HPDE6-E6E7 (cell line): ENCODE measurements around the gene WT1.
"Not testable (repeated sequence)": the region's sequence is repeated elsewhere in the genome, so short reads cannot be mapped to it uniquely, and the experiment has no call there.

Experiments
- DNase-seq: peaks from one replicate; pipeline ENCODE4 v3.0.0; 2011; ENCODE audit warnings: missing footprints; ENCODE audit errors: extremely low spot score

The WT1 gene

GRCh38 chr11:32435511-32435941 lies at the start of gene WT1:
Gene WT1 (minus strand): TSS chr11:32435539.
- no peak for DNase-seq

- DNase-seq = no peak
Measured at GRCh38 chr11:32479291-32479690, 44.0 kb upstream of the WT1 start.

GRCh38 chr11:32478277-32478731 lies 43.0 kb upstream of the WT1 start:
- no peak for DNase-seq

GRCh38 chr11:32473282-32473909 lies 38.1 kb upstream of the WT1 start:
- no peak for DNase-seq

GRCh38 chr11:32472226-32472625 lies 36.9 kb upstream of the WT1 start:
- DNase-seq = no peak

- DNase-seq = not testable (repeated sequence)
Measured at GRCh38 chr11:32471544-32471943, 36.2 kb upstream of the WT1 start.

- no peak for DNase-seq
Measured at GRCh38 chr11:32469791-32470190, 34.5 kb upstream of the WT1 start.

GRCh38 chr11:32466279-32466915 lies 31.1 kb upstream of the WT1 start:
- DNase-seq = no peak

GRCh38 chr11:32464078-32464477 lies 28.7 kb upstream of the WT1 start:
- DNase-seq = no peak

- no peak for DNase-seq
Measured at GRCh38 chr11:32462011-32462690, 26.8 kb upstream of the WT1 start.

GRCh38 chr11:32456864-32457263 lies 21.5 kb upstream of the WT1 start:
- DNase-seq = no peak

- no peak for DNase-seq
Measured at GRCh38 chr11:32454993-32455392, 19.7 kb upstream of the WT1 start.

- no peak for DNase-seq
Measured at GRCh38 chr11:32451808-32452207, 16.5 kb upstream of the WT1 start.

- no peak for DNase-seq
Measured at GRCh38 chr11:32450372-32450771, 15.0 kb upstream of the WT1 start.

- no peak for DNase-seq
Measured at GRCh38 chr11:32448232-32448631, 12.9 kb upstream of the WT1 start.

- DNase-seq = no peak
Measured at GRCh38 chr11:32447252-32447651, 11.9 kb upstream of the WT1 start.

- DNase-seq = no peak
Measured at GRCh38 chr11:32446227-32446626, 10.9 kb upstream of the WT1 start.

- DNase-seq = no peak
Measured at GRCh38 chr11:32444186-32444585, 8.8 kb upstream of the WT1 start.

GRCh38 chr11:32440916-32441315 lies 5.6 kb upstream of the WT1 start:
- DNase-seq = no peak

- no peak for DNase-seq
Measured at GRCh38 chr11:32440312-32440908, 5.1 kb upstream of the WT1 start.

GRCh38 chr11:32439501-32440210 lies 4.3 kb upstream of the WT1 start:
- DNase-seq = no peak
